ENCODE results near the gene CASZ1.

The CASZ1 gene

DNA sequence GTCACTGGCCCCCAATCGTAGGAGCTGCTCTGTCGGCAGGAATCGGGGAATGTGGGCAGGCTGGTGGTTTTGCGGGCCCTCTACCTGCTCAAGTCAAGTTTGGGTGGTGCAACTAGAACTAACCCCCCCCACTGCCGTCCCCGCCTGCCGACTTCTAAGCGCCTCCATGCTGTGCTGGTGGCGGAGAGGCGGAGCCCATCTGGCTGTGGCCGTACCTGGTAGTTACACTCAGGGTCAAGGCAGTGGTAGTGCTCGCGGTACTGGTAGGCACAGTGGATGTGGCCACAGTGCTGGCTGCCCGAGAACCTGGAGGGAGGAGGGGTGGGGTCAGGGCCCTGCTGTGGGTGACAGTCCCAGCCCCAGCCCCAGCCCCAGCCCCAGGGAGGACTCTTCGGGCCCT, 140.0 kb downstream of the CASZ1 start:
- H3K27me3 Mint-ChIP-seq = no peaks in the 10 kb centered on the region
- no peak overlapping the region for H3K4me3 Mint-ChIP-seq
- H3K4me1 Mint-ChIP-seq = no peaks in the 10 kb centered on the region
- no peaks in the 10 kb centered on the region for H3K36me3 Mint-ChIP-seq
- H3K9me3 Mint-ChIP-seq = no peaks in the 10 kb centered on the region
- no peak overlapping the region for H3K27ac Mint-ChIP-seq

DNA sequence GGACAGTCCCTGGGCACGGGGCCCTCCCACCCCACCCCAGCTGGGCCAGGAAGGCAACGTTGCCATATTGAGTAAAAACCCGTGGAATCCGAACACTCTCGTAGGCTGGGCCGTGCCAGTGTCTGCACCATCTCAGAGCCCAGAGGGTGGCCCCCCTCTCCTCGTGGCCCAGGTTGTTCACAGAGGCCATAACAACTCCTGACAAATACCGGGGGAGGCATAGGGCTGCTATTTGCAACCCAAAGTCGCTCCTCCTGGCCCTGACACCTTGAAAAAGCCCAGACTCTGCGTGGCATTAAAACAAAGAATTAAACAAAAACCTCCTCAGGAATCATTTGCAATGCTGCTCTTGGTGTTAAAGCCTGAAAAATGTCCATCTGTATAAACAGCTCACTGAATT, 141.4 kb downstream of the CASZ1 start:
- no peak overlapping the region for H3K4me3 Mint-ChIP-seq
- H3K9me3 Mint-ChIP-seq = no peaks in the 10 kb centered on the region

DNA sequence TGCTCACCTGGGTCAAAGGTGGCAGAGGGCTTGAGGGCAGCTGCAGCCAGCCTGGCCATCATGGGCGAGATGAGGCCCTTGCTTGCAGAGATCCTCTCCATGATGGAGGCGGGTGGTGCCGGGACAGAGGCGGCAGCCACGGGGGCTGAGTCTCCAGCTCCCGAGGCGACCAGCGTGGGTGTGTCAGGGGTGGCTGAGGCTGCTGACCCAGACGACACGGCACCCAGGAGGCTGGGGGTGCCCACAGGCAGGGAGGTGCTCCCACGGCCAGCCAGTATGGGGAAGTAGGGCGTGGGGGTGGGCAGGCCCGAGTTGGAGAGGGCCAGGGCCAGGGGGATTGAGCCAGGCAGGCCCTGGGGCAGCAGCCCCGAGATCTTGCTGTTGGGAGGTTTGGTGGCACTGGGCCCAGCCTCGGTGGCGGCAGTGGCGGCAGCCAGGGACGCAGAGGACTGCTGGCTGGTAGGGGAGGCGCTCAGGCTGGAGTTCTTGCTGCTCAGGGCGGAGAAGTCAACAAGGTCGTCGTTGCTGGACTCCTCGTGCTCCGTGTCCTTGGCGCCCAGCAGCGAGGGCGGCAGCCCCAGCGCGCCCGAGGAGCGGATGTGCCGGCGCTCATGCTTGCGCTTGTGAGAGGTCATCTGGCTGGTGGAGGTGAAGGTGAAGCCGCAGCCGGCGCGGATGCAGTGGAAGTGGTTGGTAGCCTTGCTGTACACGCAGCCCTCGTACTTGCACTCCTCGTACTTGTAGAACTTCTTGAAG, 142.9 kb downstream of the CASZ1 start:
- H3K9me3 Mint-ChIP-seq = no peaks in the 10 kb centered on the region
- no peak overlapping the region for H3K27ac Mint-ChIP-seq
- H3K27me3 Mint-ChIP-seq = no peaks in the 10 kb centered on the region
- no peak overlapping the region for H3K4me3 Mint-ChIP-seq
- no peaks in the 10 kb centered on the region for H3K4me1 Mint-ChIP-seq
- no peaks in the 10 kb centered on the region for H3K36me3 Mint-ChIP-seq

More for the DNA sequence above, 141.4 kb downstream of the CASZ1 start:
- H3K36me3 Mint-ChIP-seq = no peaks in the 10 kb centered on the region
- no peak overlapping the region for H3K27ac Mint-ChIP-seq
- H3K4me1 Mint-ChIP-seq = no peaks in the 10 kb centered on the region
- no peaks in the 10 kb centered on the region for H3K27me3 Mint-ChIP-seq

DNA sequence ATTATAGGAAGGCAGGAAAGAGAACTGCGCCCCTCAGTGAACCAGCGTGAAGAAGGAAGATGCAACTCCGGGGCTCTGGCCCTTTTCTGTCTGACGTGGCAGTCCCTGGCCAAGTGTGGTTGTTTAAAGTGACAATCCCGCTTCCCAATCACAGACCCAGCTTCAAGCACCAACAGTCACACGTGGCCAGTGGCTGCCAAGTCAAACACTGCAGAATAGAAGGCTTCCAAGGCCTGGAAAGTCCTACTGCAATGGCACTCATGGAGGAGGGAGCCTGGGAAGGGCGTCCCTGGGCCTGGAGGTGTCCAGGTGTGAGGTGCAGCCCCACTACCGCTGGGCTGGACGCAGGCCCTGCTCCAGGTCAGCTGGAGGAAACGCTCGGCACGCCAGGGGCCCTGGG, 143.8 kb downstream of the CASZ1 start:
- no peaks in the 10 kb centered on the region for H3K36me3 Mint-ChIP-seq
- H3K4me3 Mint-ChIP-seq = no peak overlapping the region
- no peaks in the 10 kb centered on the region for H3K27me3 Mint-ChIP-seq
- H3K27ac Mint-ChIP-seq = no peak overlapping the region
- H3K4me1 Mint-ChIP-seq = no peaks in the 10 kb centered on the region
- H3K9me3 Mint-ChIP-seq = no peaks in the 10 kb centered on the region

DNA sequence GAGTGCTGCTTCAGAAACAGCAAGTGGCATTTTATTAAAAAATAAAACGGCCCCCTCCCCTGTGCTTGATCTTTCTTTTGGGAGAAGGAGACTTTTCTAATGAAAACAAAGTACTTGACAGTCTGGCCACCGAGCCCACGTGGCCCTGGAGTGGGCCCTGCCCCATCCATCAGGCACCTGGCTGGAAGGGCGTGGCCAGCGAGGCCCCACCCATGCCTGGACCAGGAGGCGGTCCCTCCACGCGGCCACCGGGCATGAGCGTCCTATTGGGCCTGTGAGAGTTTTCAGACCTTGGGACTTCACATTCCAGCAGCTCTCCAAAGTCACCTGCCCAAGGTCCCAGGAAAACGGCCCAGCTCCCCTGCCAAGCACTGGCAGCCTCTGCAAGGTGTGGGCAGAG, 144.7 kb downstream of the CASZ1 start:
- Mint-ChIP-seq H3K4me1 (no peaks in the 10 kb centered on the region), H3K36me3 (no peaks in the 10 kb centered on the region), H3K27me3 (no peaks in the 10 kb centered on the region), H3K27ac (no peak overlapping the region), H3K9me3 (no peaks in the 10 kb centered on the region), H3K4me3 (no peak overlapping the region)

DNA sequence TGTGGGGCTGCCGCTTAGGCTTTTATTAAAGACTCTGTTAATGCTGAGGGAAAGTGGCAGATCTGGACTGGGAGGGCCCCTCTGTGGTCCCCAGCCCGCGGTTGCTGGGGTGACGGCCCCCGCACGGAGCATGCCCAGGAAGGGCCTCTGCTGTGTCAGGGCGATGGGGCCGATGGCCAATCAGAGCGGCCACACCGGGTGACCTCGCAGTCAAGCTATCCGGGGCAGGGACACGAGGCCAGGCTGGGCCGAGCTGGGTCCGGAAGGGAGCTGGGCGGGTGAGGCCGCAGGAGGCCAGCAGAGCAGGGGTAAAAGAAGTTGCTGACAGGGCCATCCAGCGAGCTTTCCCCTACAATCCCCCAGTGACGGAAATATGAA, 145.1 kb downstream of the CASZ1 start:
- H3K4me1 Mint-ChIP-seq = no peaks in the 10 kb centered on the region
- H3K9me3 Mint-ChIP-seq = no peaks in the 10 kb centered on the region
- no peaks in the 10 kb centered on the region for H3K27me3 Mint-ChIP-seq
- no peak overlapping the region for H3K4me3 Mint-ChIP-seq
- no peaks in the 10 kb centered on the region for H3K36me3 Mint-ChIP-seq
- H3K27ac Mint-ChIP-seq = no peak overlapping the region

DNA sequence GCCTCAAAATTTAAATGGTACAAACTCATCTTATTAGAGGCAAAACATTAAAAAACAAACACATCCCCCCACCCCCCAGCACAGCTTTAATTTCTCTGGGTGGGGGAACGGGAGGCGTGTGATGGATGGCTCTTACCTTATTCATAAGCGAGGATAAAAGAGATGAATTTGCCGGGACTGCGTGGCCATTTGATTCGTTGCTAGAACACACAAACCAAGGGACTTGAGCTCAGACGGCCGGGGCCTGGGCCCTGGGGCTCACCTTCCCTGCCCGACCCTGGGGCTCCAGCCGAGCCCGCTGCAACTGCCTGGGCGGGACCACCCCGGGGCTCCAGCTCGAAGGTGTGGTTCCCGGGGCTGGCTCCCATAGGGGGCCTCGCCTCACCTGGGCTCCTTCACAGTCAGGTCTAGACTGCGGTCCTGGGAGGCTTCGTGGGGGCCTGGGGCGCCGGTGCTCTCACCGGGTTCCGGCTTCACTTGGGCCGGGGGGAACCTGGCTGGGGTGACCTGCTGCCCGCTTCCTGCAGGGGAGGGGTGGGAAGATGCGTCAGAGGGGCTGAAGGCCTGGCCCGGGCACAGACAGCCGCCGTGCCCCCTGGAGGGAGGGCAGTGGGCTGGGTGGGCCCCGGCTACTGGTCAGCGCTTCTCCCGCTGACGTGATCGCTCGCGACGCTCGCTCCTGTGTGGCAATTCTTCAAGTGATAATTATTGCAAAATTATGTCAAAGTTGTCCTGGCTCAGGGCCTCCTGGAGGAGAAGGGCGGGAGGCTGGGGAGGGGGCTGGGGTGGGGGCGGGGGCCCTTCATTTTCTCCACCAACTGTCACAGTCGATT, 145.7 kb downstream of the CASZ1 start:
- Mint-ChIP-seq H3K4me1 (no peaks in the 10 kb centered on the region), H3K27me3 (no peaks in the 10 kb centered on the region), H3K9me3 (no peaks in the 10 kb centered on the region), H3K27ac (no peak overlapping the region), H3K4me3 (no peak overlapping the region), H3K36me3 (no peaks in the 10 kb centered on the region)

DNA sequence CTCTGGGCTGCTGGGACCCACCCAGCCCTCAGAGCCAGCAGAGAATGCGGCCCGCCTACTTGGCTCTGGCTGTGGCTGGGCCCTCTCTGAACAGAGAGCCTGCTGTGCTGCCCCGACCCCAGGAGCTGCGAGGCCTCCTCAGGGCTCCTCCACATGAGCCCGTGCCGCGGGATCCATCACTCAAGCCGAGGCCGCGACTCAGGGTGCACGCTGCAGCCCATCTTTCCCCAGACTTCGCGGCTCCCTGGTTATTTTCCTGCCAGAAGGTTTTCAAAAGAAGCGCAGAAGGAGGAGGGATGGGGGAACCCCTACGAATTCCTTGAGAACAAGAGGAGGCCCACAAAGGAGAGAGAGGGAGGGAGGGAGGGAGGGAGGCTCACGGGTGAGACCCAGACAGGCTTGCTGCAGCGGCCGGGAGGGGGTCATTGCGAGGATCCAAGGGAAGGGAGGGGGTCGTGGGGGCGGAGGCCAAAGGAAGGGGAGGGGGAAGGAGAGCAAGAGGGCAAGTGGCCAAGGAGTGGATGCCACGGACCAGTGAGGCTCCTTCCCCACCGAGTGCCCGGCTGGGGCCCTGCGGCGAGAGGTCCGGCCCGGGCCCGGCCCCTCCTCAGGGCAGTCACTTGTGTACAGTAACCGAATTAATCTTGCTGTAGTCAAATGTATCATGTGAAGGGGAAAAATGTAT, 146.8 kb downstream of the CASZ1 start:
- Mint-ChIP-seq H3K27ac (no peak overlapping the region), H3K27me3 (no peaks in the 10 kb centered on the region), H3K4me1 (no peaks in the 10 kb centered on the region), H3K4me3 (no peak overlapping the region), H3K36me3 (no peaks in the 10 kb centered on the region), H3K9me3 (no peaks in the 10 kb centered on the region)

DNA sequence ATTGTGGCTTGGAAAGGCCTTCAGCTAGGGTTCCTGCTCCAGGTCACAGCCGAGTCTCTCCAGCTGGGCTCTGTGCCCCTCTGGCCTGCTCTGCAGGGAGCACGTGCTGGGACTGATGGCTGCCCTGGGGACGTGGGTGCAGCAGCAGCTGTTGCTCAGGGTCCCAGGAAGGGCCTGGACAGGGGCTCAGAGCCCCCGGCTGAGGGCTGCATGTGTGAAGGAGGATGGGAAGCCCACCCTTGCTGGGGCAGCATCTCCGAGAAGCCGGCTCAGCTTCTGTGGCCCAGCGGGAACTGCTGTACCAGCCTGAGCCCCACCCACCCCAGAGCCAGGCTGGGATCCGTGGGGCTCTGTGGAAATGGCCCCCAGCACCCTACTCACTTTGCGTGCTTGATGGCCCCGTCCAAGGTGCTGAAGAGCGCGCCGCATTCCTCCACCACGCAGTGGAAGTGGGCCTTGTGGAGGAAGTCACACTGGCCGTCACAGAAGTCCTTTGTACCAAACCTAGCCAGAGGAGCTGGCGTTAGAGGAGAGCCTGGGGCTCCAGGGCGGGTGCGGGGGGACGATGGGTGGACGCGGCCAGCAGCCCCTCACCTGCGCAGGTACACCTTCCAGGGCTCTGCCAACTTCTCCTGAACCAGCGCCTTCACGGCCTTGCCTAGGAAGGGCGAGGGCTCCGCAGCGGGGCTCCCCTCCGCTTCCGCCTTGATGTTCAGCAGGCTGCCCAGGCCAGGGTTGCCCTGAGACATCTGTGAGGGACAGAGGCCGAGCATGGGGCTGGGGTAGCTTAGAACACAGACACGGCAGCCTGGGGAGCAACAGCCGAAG, 147.5 kb downstream of the CASZ1 start:
- Mint-ChIP-seq H3K36me3 (no peaks in the 10 kb centered on the region), H3K9me3 (no peaks in the 10 kb centered on the region), H3K4me1 (no peaks in the 10 kb centered on the region), H3K4me3 (no peak overlapping the region), H3K27me3 (no peaks in the 10 kb centered on the region), H3K27ac (no peak overlapping the region)

DNA sequence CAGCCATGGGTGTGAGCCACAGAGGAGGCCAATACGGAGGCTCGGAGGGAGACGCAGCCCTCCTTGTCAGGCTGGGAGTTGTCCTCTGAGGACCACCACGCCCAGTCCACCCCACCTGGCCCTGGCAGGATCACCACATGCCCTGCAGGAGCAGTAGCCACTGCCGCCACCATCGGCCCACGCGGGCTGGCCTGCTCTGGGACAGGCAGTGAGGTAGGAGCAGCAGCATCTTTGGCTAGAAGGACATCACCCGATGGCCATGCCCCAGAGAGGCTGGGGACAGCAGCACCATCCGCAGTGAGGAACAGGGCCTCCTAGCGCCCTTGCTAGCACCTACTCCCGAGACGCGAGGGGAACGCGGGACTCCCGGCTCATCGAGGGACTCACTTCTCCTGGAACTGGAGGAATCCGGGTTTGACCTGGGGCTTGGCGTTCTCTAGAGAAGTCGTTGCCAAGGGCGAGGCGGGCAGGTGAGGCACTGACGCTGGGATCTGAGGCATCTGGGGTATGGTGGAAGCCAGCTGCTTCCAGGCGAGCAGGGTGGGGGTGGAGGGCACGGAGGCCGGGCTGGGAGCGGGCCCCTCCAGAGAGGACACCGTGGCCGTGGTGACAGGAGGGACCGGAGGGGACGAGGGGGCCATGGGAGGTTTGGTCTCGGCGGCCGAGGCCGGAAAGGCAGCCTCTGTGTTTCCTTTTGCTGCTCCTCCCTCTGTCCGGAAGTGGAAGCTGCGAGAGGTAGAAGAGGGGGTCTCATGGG, 148.9 kb downstream of the CASZ1 start:
- no peaks in the 10 kb centered on the region for H3K9me3 Mint-ChIP-seq
- H3K27ac Mint-ChIP-seq = no peak overlapping the region
- H3K4me3 Mint-ChIP-seq = no peak overlapping the region
- no peaks in the 10 kb centered on the region for H3K27me3 Mint-ChIP-seq
- no peaks in the 10 kb centered on the region for H3K36me3 Mint-ChIP-seq
- no peaks in the 10 kb centered on the region for H3K4me1 Mint-ChIP-seq

DNA sequence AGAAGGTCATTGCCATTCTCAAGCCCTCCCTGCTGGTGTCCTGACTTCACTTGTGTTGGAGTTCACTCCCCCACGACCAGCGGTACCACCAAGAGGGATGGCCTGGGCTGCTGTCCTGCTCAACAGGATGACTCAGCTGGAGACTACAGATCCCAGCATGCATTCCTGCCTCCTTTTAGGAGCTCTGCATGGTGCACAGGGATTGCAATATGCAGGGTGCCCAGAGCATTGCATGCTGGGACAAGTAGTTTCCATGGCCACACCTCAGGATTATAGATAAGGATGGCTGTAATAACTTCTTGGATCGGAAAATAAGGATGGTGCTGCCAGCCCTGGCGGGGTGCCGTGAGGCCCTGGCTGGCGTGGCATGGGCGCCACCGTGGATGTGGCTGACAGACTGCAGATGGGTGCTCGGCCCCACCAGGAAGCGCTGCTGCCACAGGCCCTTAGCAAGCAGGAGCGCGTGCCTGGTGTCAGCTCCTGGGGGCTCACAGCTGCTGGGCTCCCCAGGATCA, 150.0 kb downstream of the CASZ1 start:
- Mint-ChIP-seq H3K4me3 (no peak overlapping the region), H3K4me1 (no peaks in the 10 kb centered on the region), H3K27me3 (no peaks in the 10 kb centered on the region), H3K9me3 (no peaks in the 10 kb centered on the region), H3K27ac (no peak overlapping the region), H3K36me3 (no peaks in the 10 kb centered on the region)

DNA sequence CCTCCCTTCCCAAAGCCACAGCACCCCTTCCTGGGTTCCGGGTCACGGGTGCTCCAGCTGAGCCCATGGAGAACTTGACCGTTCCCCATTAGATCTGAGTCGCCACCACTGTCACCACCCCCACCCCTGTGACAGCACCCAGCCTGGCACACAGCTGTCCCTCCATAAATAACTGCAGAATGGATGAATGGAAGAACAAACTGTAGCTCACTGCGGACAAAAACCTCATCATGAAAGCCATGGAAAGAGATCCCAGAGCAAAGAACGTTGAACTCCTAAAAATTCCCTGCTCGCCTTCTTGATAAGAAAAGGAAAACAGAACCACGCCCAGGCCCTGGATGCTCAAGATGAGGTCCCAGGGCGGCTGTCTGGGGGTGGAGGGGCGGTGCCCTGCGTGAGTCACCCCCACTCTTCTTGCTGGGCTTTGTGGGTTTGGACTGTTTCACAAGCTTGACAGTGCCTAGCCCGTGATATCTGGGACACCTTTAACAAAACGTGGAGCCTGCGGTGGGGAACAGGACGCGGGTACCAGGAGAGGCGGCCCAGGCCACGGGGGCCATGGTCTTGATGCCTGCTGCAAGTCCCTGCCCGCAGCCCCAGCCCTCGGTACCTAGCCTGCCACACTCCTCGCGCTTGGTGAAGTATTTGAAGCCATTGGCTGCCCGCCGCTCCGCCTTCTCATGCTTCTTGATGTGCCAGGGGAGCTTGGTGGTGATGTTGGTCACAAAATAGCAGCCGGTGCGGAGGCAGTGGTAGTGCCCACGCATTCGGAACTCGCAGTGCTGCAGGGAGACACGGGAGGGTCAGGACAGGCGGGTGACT, 151.9 kb downstream of the CASZ1 start:
- Mint-ChIP-seq H3K36me3 (no peaks in the 10 kb centered on the region), H3K4me3 (no peak overlapping the region), H3K27me3 (no peaks in the 10 kb centered on the region), H3K4me1 (no peaks in the 10 kb centered on the region), H3K9me3 (no peaks in the 10 kb centered on the region), H3K27ac (no peak overlapping the region)

DNA sequence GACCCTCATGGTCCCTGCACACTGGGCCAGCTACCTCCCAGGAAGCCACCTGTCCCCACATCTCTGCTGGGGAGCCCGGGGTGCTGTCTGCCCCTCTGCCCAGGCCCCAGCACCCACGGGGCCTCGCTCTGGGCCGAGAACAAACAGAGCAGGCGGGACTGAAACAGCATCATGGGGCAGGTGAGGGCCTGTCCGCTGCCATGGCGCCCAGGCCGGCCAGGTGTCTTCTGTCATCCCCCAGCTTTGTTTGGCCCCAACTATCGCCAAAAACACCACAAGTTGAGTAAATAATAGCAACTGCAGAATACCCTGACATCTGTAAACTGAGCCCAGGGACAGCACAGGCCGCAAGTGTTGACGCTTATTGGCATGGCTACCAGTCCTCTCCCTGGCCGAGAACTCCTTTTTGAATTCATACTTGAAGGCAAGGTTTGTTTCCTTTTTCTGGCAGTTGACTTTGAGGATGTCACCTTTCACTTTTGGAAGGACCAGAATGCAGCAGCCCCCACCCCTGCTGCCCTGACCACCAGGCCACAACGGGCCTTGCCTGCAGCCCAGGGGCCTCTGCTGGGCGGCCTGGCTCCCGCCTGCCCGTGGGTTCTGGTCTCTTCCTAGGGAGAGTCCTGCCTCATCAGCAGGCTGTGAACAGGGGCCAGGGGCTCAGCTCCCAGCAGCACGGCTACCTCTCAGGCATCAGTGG, 152.7 kb downstream of the CASZ1 start:
- Mint-ChIP-seq H3K27me3 (no peaks in the 10 kb centered on the region), H3K4me3 (no peak overlapping the region), H3K27ac (no peak overlapping the region), H3K4me1 (no peaks in the 10 kb centered on the region), H3K9me3 (no peaks in the 10 kb centered on the region), H3K36me3 (no peaks in the 10 kb centered on the region)

All from activated naive CD4-positive, alpha-beta T cell treated with anti-CD3 and anti-CD28 coated beads, Interleukin-2, amount 50 U/mL, for 24 hours (primary cell).